Ishikawa (cell line): ENCODE results near the gene FAM170B.

Experiments used
- CEBPB ChIP-seq: IDR thresholded peaks from 2 replicates; pipeline ENCODE4 v1.6.1; 2012
- CREB1 ChIP-seq: IDR thresholded peaks from 2 replicates; pipeline ENCODE4 v1.6.1; 2012; ENCODE audit warnings: low read depth
- EGR1 ChIP-seq: IDR thresholded peaks from 2 replicates; pipeline ENCODE4 v1.6.1; 2012
- EP300 ChIP-seq: IDR thresholded peaks from 2 replicates; pipeline ENCODE4 v1.6.1; 2012; ENCODE audit warnings: borderline replicate concordance
- FOXM1 ChIP-seq: IDR thresholded peaks from 2 replicates; pipeline ENCODE4 v1.6.1; 2012; ENCODE audit warnings: low read depth, borderline replicate concordance
- NFIC ChIP-seq: IDR thresholded peaks from 2 replicates; pipeline ENCODE4 v1.6.1; 2012
- RAD21 ChIP-seq: IDR thresholded peaks from 2 replicates; pipeline ENCODE4 v1.6.1; 2012; ENCODE audit warnings: low read depth
- REST ChIP-seq: IDR thresholded peaks from 2 replicates; pipeline ENCODE4 v1.6.1; 2012; ENCODE audit warnings: low read depth, mild to moderate bottlenecking
- TAF1 ChIP-seq: IDR thresholded peaks from 2 replicates; pipeline ENCODE4 v1.6.1; 2012; ENCODE audit warnings: low read depth, mild to moderate bottlenecking
- TCF12 ChIP-seq: IDR thresholded peaks from 2 replicates; pipeline ENCODE4 v1.6.1; 2012; ENCODE audit warnings: low read depth
- TEAD4 ChIP-seq: IDR thresholded peaks from 2 replicates; pipeline ENCODE4 v1.6.1; 2012
- YY1 ChIP-seq: IDR thresholded peaks from 2 replicates; pipeline ENCODE4 v1.6.1; 2012; ENCODE audit warnings: low read depth
- ZBTB7A ChIP-seq: IDR thresholded peaks from 2 replicates; pipeline ENCODE4 v1.6.1; 2012; ENCODE audit warnings: low read depth
- TF ChIP-seq, protein P1 (sequence below): IDR thresholded peaks from 2 replicates; pipeline ENCODE4 v1.6.1; 2012
- TF ChIP-seq, protein P2 (sequence below): IDR thresholded peaks from 2 replicates; pipeline ENCODE4 v1.6.1; 2012

The FAM170B gene

DNA sequence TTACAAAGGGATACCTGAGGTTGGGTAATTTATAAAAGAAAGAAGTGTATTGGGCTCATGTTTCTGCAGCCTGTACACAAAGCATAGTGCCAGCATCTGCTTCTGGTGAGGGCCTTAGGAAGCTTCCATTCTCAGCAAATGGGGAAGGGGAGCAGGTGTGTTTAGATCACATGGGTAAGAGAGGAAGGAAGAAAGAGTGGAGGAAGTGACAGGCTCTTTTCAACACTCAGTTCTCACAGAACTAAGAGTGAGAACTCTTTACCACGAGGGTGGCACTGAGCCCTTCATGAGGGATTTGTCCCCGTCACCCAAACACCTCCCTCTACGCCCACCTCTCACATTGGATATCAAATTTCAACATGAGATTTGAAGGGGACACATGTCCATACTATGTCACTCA lies 506 bp upstream of the FAM170B start:
- no peak for TF ChIP-seq TEAD4
- no peak for TF ChIP-seq FOXM1
- TF ChIP-seq, protein P1, sequence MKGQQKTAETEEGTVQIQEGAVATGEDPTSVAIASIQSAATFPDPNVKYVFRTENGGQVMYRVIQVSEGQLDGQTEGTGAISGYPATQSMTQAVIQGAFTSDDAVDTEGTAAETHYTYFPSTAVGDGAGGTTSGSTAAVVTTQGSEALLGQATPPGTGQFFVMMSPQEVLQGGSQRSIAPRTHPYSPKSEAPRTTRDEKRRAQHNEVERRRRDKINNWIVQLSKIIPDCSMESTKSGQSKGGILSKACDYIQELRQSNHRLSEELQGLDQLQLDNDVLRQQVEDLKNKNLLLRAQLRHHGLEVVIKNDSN: no peak
- TF ChIP-seq, protein P2, sequence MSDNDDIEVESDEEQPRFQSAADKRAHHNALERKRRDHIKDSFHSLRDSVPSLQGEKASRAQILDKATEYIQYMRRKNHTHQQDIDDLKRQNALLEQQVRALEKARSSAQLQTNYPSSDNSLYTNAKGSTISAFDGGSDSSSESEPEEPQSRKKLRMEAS: no peak
- no peak for TF ChIP-seq TAF1
- TF ChIP-seq CREB1: no peak
- TF ChIP-seq TCF12: no peak
- no peak for TF ChIP-seq RAD21
- no peak for TF ChIP-seq EGR1
- TF ChIP-seq YY1: no peak
- TF ChIP-seq NFIC: no peak
- no peak for TF ChIP-seq CEBPB
- TF ChIP-seq ZBTB7A: no peak
- TF ChIP-seq EP300: no peak
- TF ChIP-seq REST: no peak

GRCh38 chr10:49132362-49132737 lies 1.5 kb downstream of the FAM170B start:
- no peak for TF ChIP-seq TCF12
- TF ChIP-seq YY1: no peak
- no peak for TF ChIP-seq CEBPB
- TF ChIP-seq RAD21: no peak
- no peak for TF ChIP-seq NFIC
- TF ChIP-seq, protein P2: no peak
- TF ChIP-seq EGR1: no peak
- TF ChIP-seq, protein P1: no peak
- no peak for TF ChIP-seq TEAD4
- no peak for TF ChIP-seq ZBTB7A
- no peak for TF ChIP-seq CREB1
- no peak for TF ChIP-seq EP300

DNA sequence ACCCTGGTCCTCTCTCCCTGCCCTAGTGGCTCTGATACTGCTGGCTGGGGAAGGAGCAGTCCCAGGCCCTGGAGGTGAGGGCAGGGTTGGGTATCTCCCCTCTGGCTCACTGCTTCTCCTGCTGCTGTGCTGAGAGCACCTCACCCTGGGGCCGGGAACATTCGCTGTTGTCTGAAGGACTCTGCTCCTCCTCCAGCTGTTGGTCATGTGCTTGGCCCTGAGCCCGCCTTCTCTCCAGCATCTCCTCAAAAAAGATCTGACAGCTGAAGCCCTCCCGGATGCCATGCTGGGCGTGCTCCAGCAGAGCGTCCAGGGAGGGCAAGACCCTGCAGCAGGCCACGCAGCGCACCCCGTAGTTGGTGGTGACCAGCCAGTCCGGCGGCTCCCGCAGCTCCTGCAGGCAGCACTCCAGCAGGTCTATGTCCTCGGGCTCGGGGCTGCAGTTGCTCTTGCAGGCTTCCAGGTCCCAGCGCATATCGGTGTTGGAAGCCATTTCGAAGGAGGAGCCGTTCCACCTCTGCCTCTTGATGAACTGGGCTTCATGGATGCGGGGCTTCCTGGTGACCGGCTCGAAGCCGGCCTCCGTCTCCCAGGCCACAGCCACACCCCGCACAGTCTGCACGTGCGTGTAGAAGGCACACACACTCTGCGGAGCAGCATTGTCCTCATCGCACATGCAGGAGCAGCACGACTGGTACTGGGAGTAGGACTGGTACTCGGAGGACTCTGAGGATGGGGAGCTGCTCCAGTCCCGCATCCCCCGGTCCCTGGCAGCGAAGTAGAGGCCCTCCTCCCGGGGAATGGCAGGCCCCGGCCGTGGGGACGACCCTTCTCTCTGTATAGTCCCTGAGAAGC lies 2.1 kb downstream of the FAM170B start:
- no peak for TF ChIP-seq NFIC
- TF ChIP-seq, protein P2: no peak
- TF ChIP-seq, protein P1: no peak
- no peak for TF ChIP-seq TAF1

- TF ChIP-seq, protein P2: no peak
- TF ChIP-seq CEBPB (no peak), EGR1 (no peak), TCF12 (no peak), ZBTB7A (no peak), TAF1 (no peak), NFIC (no peak), TEAD4 (no peak), YY1 (no peak), EP300 (no peak), FOXM1 (no peak), REST (no peak), CREB1 (no peak), RAD21 (no peak)
- TF ChIP-seq, protein P1: no peak
Observed at GRCh38 chr10:49129376-49129775, 4.4 kb downstream of the FAM170B start.
